GM12873 (cell line): ENCODE measurements around the gene CBX6.

ENCODE experiments used
- TF ChIP-seq, protein P1 (sequence below): IDR thresholded peaks from 2 replicates; pipeline ENCODE4 v1.5.1; 2012; ENCODE audit warnings: low read depth, mild to moderate bottlenecking, moderate library complexity, low read length, control low read depth; ENCODE audit not compliant: insufficient read depth; ENCODE audit errors: missing control alignments

The CBX6 gene

DNA sequence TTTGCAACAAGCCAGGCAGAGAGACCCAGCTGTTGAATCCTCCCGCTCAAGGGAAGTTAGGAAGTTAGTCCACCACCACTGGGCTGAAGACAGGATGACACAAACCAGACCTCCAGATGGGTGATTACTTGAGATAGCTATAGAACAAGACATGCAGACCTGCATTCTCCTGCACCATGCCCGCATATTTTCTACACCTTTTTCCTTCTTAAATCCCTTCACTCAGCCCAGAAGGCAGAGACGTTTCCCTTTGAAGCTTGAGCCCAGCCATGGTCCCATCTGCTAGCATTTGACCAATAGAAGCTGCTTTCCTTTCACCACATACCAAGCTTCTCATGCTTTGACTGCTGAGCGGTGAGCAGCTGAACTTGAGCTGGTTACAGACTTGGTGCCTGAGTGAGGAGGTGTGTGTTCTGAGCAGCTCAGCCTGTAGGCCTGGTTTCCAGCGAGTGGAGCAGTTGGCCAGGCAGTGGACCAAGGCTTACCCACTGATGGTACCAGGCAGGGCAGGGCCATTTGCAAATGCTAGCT lies 29.2 kb upstream of the CBX6 start:
- TF ChIP-seq, protein P1, sequence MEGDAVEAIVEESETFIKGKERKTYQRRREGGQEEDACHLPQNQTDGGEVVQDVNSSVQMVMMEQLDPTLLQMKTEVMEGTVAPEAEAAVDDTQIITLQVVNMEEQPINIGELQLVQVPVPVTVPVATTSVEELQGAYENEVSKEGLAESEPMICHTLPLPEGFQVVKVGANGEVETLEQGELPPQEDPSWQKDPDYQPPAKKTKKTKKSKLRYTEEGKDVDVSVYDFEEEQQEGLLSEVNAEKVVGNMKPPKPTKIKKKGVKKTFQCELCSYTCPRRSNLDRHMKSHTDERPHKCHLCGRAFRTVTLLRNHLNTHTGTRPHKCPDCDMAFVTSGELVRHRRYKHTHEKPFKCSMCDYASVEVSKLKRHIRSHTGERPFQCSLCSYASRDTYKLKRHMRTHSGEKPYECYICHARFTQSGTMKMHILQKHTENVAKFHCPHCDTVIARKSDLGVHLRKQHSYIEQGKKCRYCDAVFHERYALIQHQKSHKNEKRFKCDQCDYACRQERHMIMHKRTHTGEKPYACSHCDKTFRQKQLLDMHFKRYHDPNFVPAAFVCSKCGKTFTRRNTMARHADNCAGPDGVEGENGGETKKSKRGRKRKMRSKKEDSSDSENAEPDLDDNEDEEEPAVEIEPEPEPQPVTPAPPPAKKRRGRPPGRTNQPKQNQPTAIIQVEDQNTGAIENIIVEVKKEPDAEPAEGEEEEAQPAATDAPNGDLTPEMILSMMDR: no peak

DNA sequence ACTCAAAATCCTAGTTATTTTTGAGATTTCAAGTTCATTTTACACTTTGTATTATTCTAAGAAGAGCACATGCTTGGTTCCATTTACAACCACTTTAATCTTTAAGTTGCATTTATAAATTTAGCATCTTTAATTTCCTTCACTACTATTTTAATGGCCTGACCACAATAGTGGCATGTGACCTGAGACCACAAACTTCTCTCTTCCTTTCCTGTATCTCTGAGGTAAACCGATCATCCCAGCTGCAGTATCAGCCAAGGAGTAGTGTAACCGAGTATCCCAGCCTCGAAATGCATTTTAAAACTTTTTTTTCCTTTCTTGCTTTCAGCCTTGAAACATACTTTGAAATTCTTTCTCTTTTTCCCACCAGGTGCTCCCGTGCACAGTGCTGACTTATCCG lies 28.7 kb upstream of the CBX6 start:
- TF ChIP-seq, protein P1: no peak

DNA sequence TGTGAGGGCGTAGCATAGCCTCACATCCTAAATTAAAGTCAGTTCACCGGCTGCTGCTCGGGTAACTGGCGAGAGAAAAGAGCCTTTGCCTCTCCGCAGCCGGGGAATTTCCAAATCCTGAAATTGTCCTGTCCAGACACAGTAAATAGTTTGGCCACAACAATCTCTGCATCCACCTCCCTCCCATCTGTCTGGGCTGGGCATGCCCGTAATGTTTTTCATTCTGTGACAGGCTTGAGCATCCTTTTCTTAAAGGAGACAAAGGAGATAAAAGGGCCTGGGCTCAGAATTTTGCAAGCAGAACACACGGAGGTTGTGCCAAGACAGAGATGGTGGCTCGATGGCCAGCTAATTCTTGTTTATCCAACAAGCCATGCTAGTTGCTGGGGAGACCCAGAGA lies 19.2 kb upstream of the CBX6 start:
- TF ChIP-seq, protein P1: no peak

DNA sequence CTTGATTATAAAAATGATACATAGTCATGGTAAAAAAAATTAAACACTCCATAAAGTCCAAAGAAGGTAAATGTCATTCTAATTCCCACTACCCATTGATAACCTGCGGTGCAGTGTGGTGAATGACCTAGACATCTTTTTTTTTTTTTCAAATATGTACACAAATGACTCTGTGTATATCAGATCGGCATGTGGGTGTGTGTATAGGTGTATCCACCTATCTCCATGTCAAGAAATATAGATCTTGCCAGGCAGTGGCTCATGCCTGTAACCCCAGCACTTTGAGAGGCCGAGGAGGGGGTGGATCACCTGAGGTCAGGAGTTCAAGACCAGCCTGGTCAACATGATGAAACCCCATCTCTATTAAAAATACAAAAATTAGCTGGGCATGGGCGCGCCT lies 18.4 kb upstream of the CBX6 start:
- TF ChIP-seq, protein P1: no peak

DNA sequence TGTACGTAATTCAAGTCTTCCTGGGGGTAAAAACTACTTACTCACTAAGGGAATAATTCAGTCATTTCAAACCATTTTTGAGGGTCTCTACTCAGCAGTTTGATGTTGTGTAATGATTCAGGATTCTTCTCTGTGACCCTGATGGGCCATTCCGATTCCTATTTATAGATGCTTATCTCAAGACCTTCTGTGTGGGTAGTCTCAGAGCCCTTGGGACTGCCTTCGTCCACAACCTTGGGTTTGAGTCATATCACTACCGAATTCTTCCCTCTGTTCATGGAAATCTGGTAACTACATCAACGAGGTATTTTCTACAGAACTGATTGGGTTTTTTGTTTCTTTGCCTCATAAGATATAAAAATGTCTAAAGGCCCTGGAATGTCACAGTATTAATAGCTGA lies 14.3 kb upstream of the CBX6 start:
- TF ChIP-seq, protein P1: no peak

DNA sequence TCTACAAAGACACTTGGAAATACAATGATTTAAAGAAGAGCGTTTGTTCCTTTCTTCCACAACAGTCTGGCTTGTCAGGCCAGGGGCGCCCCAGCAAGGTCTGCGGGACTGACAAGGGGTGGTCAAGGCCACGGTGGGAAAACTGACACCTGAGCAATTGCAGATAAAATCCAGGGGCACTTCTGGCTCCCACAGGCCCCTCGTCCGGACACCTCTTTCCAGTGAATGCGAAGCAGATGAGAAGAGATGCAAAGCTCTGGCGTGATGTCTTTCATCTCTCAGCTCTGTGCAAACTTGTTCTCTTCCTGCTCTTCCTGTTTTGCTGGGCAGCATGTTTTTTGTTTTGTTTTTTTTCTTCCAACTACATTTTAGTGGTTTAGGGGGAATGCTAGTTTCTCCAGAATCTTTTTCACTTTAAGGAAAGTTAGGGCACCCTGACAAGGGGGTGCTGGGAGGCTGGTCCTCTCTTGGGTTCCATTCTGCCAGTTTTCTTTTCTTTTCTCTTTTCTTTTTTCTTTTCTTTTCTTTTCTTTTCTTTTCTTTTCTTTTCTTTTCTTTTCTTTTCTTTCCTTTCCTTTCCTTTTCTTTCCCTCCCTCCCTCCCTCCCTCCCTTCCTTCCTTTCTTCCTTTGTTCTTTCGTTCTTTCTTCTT lies 11.1 kb upstream of the CBX6 start:
- TF ChIP-seq, protein P1: no peak

DNA sequence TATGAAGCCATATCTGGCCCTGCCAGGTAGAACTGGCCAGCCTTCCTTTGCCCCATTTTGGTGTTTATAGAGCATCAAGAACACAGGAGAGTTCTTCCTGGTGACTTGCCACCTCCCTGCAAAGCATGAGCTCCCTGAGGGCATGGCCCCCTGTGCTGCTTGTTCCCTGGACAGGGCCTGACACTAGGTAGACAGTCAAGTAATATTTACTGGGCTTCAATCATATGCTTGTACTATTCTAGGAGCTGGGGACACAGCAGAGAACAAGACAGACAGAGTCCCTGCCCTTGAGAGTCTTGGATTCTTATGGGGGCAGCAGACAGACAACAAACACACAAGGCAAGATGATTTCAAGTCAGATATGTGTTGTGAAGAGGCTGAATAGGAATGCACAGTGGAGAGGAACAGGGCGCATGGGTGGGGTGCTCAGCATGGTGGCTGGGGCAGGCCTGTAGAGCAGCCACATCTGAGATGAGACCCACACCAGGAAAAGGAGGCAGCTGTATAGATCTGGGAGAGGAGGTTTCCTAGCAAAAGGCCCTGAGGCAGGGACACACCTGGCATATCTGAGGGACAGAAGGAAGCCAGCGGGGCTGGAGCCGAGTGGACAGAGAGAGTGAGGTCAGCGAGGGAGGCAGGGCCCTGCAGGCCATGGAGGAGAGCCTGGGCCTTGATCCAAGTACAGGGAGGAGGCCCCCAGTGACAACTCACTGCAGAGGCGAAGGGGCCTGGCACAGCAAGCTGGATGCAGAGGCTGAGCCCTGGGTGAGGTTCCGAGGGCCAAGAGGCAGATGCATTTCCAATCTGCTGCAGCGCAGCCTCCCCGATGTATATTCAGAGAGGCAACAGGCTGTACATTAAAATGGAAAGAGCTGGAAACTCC lies 10.2 kb upstream of the CBX6 start:
- TF ChIP-seq, protein P1: no peak
